Esophagus mucosa (tissue), 1 donor: ENCODE data around the gene SEC16A. TPM values are rescaled to one million over a fixed set of nuclear protein-coding genes. Genes with fewer than 3 reads are reported as not detected.

Experiments used
- ATAC-seq: fragments of 200-7000 bp; cut with Tn5 transposase; one replicate; pipeline ENCODE4 v1.9.1; 2020
- total RNA-seq: library from RNA; stranded (reverse); gene quantifications from one replicate; pipeline ENCODE4 v1.2.4, GENCODE V29; 2023
- donor health status: DM: yes; HTN: yes; CAD: no.

SEC16A gene
- total RNA-seq, 1 donor from 2014 or later: 32.0 TPM

DNA sequence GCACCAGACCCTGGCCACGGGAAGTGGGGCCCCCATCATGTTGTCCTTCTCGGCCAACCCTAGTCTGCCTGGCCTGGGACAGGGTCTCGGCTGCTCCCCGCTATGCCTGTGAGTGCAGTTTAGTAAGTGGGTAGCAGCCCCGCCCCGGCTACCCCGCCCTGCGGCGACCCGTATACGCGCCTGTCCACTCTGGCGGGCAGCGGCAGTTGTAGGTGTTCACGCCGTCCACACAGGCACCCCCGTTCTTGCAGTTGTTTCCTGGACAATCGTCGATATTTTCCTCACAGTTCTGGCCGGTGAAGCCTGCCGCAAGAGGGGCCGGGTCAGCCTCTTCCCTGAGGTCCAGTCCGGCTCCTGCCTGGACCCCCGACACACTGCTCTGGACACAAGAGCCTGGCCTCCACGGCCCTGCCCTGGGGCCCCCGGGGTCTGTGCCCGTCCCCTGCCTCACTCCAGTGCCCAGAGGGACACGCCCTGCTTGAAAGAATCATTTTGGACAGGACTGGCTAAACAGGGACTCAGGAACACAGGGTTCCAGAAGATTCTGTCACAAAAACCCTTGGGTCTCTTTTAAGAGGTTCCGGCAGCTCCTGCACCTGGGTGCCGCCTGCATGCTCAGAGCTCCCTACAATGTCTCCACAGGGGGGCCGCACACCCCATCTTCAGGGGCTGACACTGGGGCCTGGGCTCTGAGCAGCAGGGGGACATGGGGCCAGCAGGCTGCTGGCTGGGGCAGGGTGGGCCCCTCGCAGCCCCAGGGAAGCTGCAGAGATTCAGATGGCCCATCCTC is 36.6 kb upstream of the SEC16A start:
- ATAC-seq: no peak

DNA sequence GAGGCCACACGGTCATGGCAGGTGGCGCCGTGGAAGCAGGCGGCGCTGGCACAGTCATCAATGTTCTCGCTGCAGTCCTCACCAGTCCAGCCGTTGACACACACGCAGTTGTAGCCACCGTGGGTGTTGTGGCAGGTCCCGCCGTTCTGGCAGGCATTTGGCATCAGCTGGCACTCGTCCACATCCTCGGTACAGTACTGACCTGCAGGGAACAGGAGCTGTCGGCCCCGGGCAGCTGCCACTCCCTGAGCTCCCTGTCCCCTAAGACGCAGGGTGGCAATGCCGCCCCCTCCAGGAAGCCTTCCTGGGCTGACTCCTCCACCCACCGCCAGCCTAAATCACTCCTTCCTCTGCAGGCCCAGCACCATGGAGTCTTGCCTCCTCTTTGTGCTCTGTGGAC is 35.8 kb upstream of the SEC16A start:
- ATAC-seq: no peak

GRCh38 chr9:136517950-136518349 is 35.1 kb upstream of the SEC16A start:
- ATAC-seq: no peak

DNA sequence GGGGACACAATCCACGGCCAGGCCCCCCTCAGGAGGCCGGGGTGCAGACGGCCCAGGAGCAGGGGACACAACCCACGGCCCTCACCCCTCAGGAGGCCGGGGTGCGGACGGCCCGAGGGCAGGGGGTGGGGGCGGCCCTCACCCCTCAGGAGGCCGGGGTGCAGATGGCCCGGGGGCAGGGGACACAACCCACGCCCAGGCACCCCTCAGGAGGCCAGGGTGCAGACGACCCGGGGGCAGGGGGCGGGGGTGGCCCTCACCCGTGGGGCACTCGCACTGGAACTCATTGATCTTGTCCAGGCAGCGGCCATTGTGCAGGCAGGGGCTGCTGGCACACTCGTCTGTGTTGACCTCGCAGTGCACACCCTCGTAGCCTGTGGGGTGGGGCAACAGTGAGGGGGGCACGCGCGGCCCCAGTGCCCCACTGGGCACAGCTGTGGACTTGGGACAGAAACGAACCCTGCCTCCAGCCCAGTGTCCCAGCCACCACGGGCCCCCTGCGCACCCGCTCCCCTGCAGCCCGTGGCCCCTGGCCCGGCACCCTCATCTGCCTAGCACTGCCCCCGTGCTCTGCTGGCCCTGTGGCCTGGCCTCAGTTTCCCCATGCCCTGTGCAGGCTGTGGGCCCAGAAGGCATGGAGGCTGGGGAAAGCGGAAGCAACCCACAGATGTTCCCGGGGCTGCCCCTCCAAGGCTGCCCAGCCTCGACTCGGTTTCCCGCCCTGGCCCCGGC is 34.3 kb upstream of the SEC16A start:
- no peak for ATAC-seq

- ATAC-seq: no peak
These were observed 33.4 kb upstream of the SEC16A start for GRCh38 chr9:136516191-136516654.

DNA sequence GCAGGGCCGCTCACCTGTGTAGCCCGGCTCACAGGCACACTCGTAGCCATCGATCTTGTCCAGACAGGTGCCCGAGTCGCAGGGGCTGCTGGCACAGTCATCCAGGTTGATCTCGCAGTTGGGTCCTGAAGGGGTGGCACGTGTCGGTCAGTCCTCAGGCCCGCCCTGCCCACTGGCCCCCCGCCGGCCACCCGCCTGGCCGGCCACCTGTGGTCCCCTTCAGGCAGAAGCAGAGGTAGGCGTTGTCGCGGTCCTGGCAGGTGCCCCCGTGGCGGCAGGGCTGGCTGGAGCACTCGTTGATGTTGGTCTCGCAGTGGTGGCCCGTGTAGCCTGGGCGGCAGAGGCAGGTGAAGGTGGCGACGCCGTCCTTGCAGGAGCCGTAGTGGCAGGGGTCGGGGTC is 32.4 kb upstream of the SEC16A start:
- no peak for ATAC-seq

DNA sequence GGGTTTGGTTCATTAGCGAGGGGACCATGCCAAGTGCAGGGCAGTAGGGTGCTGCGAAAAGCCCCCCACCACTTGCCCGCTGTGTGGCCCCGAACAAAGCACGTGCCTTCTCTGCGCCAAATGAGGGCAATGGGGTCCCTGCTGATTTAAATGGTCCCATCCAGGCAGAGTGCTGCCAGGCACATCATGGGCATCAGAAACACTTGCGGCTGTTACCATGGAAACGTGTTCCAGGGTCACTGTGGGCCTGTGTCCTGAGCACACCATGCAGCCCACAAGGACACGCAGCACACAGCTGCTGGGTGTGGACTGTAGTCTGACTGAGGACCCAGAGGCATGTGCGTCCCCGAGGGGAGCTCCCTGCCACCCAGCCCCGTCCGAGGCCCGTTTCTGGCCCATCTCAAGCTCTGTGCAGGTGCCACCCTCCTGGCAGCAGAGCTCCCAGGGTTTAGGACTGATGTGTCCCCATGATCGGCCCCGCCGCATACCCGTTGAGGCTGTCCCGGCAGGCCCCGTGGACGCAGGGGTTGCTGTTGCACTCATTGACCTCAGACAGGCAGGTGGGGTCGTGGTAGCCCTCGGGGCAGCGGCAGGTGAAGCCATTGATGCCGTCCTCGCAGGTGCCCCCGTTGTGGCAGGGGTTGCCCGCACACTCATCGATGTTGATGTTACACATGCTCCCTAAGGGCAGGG is 31.3 kb upstream of the SEC16A start:
- no peak for ATAC-seq

- no peak for ATAC-seq
These were observed 30.4 kb upstream of the SEC16A start for GRCh38 chr9:136513191-136513590.

DNA sequence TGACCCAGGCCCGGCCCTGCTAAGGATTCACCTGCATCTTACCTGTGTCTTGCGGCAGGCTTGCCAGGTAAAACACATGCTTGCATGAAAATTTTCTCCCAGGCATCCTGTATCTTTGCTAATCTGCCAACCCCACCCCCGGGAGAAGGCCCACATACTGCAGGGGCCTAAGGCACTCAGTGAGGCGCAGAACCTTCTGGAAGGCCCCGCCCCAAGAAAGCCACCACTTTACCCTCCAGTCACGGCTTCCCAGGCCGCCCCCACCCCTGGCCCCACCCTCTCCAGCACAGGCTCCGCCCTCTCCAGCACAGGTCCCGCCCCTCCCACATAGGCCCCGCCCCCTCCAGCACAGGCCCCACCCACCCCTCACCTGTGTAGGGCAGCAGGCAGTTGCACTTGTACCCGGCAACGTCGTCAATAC is 29.8 kb upstream of the SEC16A start:
- ATAC-seq: peak; percentile 40

DNA sequence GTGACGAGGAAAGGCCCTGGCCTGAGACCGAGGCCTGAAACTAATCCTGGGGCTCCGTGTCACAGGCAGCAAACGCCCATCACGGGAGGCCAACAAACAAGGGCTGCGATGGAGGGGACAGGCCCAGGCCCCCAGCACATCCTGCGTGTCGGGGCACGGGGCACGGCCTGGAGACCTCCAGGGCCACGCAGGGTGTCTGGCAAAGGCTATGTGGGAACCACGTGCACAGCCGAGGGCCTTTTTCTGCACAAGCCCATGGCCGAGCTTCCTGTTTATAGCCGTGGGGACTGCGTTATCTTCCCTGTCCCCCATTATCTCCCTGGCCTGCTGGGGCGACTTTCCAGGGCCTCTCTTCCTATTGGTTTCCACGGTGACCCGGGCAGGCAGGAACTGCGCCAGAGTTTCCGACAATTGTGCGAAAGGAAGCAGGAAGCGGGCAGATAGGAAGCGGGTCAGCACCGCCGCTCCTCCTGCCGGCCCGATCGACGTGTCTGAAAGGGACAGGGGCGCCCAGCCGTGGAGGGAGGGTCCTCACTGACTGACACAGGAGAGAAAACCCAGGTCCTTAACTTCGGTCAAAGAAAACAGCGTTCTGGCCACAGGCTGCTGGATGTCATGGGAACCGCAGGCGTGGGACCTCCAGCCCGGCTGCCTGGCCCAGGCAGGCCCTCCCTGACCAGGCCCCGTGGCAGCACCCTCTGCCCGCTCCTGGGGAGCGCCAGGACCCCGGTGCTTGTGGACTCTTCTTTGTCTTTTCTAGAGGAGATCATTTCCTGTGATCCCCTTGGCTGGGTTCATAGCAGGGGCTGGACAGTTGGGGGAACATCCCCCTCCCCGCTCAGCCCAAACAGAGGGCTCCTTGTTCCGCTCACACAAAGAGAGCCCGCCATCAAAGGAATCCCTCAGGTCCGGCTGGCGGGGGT is 29.1 kb upstream of the SEC16A start:
- ATAC-seq: peak; percentile 21

DNA sequence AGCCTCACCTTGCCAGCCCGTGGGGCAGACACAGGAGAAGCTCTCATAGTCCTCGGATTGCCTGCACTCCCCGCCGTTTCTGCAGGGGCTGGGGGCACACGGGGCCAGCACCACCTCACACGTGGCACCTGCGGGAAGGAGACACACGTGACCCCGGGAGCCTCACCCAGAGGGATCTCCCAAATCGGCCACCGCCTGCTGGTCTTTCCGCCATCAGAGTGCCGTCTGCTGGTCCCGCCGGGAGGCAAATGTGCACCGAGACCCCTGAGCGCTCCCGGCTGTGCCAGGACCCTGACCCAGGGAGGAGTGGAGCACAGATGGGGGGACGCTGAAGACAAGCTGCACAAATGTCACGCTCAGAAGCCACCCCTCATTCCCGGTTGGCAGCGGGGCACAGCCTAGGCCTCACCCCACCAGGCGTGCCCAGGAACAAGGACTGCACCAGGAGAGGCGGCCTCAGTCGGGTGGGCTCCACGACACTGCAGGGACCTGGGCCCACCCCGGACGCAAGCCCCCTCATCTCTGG is 28.4 kb upstream of the SEC16A start:
- no peak for ATAC-seq

DNA sequence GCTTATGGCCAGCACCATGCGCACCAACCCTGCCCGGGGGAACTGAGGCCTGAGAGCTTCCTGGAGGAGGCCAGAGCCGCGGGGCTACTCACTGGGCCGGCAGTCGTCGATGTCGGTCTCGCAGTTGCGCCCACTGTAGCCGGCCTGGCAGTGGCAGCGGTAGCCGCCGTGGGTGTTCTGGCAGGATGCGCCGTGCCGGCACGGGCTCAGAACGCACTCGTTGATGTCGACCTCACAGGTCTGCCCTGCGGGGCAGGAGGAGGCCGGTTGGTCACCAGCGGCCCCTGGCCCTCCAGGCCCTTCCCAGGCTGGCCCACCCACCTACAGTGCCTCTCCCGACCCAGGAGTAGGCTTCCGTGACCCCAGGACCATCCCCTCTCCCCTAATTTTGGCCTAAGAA is 27.7 kb upstream of the SEC16A start:
- ATAC-seq: no peak

DNA sequence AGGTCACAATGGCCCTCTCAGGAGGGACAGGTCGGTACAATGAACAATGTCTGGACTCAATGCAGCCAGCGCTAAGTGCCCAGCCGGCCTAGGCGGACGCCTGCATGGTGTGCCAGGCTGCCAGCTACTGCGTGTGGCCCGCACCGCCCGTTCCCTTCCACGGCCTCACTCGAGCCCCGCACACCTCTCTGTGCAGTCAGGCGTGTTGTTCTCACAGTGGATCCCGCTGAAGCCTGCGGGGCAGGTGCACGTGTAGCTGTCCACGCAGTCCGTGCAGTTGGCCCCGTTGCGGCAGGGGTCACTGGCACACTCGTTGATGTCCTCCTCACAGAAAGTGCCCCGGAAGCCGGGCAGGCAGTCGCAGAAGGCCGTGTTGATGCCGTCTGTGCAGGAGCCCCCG is 26.7 kb upstream of the SEC16A start:
- no peak for ATAC-seq

DNA sequence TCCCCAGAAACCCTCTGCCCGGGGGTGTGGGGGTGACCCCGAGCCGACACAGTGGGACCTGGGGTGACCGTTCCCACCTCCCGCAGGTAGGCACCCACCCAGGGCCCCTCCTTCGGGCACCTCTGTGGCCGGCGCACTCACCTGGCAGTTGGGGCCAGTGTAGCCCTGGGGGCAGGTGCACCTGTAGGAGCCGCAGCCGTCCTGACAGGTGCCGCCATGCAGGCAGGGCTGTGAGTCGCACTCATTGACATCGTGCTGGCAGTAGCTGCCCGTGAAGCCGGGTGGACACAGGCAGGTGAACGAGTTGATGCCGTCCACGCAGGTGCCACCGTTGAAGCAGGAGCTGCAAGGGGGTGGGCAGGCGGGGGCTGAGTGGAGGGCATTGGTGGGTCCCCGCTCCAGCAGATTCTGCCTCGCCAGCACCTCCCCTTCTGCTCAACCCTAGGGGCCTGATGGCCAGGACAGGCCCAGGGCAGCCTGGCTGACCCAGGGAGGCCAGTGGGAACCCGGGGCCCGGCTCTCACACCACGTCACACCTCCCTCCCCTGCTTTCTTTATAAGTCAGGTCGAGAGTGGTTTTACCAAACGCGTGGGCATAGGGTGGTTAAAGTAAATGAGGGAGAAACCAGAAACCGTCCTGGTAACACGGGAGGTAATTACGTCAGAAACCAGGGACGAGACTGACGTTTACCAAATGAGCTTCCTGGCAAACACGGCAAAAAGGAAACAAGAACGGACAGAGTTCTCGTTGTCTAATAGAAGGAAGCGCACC is 26.1 kb upstream of the SEC16A start:
- no peak for ATAC-seq

DNA sequence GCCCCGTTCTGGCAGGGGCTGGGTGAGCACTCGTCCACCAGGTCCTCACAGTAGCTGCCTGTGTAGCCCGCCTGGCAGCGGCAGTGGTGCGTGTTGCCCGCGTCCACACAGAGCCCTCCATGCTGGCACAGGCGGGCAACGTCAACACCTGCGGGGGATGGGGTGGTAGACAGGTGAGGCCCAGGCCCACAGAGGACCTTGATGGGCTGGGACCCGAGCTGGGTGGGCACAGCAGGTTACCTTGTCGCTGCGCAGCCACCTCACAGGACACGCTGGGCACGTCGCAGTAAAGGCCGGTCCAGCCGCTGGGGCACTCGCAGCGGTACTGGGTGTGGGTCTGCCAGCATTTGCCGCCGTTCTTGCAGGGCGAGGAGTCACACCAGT is 25.1 kb upstream of the SEC16A start:
- no peak for ATAC-seq

DNA sequence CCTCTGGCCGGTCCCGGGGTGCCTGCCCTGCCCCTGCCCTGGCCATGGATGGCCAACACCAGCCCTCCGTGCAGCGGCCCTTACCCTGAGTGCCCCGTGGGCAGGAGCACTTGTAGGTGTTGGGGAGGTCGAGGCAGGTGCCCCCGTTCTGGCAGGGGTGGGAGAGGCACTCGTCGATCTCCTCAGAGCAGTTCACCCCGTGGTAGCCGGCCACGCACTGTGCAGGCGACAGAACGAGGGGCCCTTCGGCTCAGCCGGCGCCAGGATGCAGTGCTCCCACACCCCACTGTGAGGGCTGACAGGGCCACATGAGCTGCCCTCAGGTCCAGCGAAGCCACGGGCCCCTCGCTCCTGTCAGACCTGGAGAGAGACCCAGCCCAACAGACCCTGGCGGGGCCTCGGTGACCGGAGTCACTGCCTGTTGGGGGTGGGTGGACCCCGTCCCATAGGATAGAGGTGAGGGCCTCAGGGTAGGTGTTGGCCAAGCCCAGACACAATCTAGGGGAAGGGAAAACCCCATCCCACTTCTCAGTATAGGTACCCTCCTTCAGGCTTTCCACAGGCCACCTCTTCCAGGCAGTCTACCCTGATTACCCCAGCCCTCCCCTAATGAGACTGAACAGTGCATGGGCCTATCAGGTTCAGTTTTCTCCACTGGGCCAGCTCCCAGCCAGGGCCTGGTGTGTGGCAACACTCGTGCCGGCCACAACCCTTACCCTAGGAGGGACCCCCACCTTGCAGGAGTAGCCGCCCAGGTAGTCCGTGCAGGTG is 24.6 kb upstream of the SEC16A start:
- no peak for ATAC-seq

DNA sequence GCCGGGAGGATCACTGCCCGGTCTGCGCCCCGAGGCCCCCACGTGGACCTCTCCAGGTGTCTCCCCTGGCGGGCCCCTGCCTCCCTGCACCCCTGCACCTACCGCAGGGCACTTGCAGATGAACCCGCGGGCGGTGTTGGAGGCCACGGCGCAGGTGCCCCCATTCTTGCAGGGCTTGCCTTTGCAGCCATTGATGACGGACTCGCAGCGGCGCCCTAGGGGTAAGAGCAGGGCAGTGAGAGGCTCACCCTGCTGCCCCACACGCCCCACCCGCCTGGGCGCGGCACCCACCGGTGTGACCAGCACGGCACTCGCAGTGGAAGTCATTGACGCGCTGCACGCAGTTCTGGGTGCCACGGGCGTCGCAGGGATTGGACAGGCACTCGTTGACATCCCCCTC is 23.6 kb upstream of the SEC16A start:
- ATAC-seq: no peak

DNA sequence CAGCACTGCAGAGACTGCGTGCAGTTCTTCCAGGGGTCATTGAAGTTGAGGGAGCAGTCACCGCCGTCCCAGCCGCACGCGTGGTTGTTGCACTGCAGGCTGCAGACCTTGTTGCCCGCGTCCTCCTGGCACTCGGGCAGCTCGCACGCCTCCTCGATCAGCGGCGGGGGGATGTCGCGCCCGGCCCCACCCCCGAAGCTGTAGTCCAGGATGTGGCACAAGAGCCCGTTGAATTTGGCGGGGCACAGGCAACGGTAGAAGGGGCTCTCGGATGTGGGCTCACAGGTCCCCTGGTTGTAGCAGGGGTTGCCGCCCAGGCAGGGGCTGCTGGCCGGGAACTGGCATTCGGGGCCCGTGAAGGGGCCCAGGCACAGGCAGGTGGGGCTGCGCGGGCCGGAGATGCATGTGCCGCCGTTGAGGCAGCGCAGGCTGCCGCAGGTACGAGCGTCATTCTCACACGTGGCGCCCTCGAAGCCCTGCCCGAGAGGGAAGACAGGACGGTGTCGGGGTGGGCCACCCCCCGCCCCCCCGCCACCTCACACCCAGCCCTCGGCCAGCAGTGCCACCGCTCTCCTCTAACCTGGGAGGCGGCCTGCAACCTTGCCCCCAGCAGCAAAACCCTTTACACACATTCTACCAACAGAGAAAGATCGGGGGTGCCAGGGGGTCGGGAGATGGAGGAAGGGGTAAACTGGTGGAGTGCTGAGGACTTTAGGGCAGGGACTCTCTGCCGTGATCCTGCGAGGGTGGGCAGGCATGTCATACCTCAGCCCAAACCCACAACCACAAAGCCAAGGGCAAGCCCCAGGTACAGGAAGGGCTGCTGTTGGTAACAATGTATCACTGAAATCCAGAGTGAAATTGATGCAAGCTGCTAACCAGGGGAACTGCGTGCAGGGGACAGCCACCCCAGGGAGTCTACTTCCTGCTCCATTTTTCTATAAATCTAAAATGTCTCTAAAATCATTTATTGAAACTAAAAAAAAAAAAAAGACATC is 22.9 kb upstream of the SEC16A start:
- no peak for ATAC-seq
